ENCODE results near the gene LYPD3. TPM values are rescaled to one million over a fixed set of nuclear protein-coding genes. Genes with fewer than 3 reads are reported as not detected.

The LYPD3 gene
- total RNA-seq, 1 experiment from 2014 or later, result 1.8 TPM

DNA sequence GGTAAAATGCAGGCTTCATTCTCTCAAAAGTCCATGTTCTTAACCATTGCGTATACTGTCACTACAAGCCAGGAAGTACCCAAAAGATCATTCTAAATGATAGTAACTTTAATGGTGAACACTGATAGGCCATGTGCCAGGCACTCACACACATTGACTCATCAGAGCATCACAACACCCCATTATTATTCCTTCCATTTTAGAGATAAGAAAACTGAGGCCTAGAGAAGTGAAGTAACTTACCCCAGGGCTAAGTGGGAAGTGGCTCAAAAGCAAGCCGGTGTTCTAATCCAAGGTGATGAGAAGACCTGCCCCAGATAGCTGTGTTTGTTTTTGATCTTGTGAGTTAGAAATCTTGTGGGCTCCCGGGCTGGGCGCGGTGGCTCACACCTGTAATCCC, 40.5 kb upstream of the LYPD3 start:
- Mint-ChIP-seq H3K4me3 (peak overlapping the region in 1 of 2 experiments; percentile 61; a peak in 2 of 5 replicates), H3K9me3 (no peaks in the 10 kb centered on the region; a peak in 1 of 5 replicates), H3K36me3 (ENCODE audit: insufficient read depth in 1 of 3, low read depth in 3 of 3) (peaks cover 11 to 14% (median 14%) of the 10 kb centered on the region in 3 experiments; a peak in 6 of 7 replicates), H3K27me3 (ENCODE audit: low read depth) (peaks cover 12% of the 10 kb centered on the region), H3K27ac (no peak overlapping the region), H3K4me1 (peaks cover 12 to 23% of the 10 kb centered on the region in 2 experiments)
- H3K4me2 ChIP-seq (ENCODE audit: insufficient read depth, insufficient read length, low read length), result no peak overlapping the region
- no peaks in the 10 kb centered on the region for H3K79me2 ChIP-seq (ENCODE audit: insufficient read depth, low read length)
- no peak overlapping the region for H3K27ac ChIP-seq (ENCODE audit: insufficient read length, low read depth, low read length)
- no peak overlapping the region for H3K9ac ChIP-seq (ENCODE audit: extremely low read depth, insufficient read length, low read length)
- DNase-seq, result no peak
- H3K4me1 ChIP-seq (ENCODE audit: insufficient read depth, low read length), result no peaks in the 10 kb centered on the region
- H4K5ac ChIP-seq (ENCODE audit: insufficient read length, low read depth, low read length), result no peak overlapping the region
- H3K18ac ChIP-seq (ENCODE audit: insufficient read length, low read depth, low read length), result no peak overlapping the region
- H3K4ac ChIP-seq (ENCODE audit: low read depth, low read length), result no peak overlapping the region
- no peak overlapping the region for H3T11ph ChIP-seq (ENCODE audit: low read length)
- H3K56ac ChIP-seq (ENCODE audit: insufficient read length, low read depth, low read length), result no peak overlapping the region
- H2BK15ac ChIP-seq (ENCODE audit: low read depth, low read length), result no peak overlapping the region
- no peak overlapping the region for H2BK5ac ChIP-seq (ENCODE audit: insufficient read length, low read length)
- TF ChIP-seq, protein P1, sequence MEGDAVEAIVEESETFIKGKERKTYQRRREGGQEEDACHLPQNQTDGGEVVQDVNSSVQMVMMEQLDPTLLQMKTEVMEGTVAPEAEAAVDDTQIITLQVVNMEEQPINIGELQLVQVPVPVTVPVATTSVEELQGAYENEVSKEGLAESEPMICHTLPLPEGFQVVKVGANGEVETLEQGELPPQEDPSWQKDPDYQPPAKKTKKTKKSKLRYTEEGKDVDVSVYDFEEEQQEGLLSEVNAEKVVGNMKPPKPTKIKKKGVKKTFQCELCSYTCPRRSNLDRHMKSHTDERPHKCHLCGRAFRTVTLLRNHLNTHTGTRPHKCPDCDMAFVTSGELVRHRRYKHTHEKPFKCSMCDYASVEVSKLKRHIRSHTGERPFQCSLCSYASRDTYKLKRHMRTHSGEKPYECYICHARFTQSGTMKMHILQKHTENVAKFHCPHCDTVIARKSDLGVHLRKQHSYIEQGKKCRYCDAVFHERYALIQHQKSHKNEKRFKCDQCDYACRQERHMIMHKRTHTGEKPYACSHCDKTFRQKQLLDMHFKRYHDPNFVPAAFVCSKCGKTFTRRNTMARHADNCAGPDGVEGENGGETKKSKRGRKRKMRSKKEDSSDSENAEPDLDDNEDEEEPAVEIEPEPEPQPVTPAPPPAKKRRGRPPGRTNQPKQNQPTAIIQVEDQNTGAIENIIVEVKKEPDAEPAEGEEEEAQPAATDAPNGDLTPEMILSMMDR (conservative IDR thresholded peaks at IDR 0.05), result no peak
- H3K23ac ChIP-seq (ENCODE audit: insufficient read length, low read depth, low read length), result no peak overlapping the region
- H2BK20ac ChIP-seq (ENCODE audit: low read depth, low read length, poor library complexity, severe bottlenecking), result no peak overlapping the region
- H4K8ac ChIP-seq (replicated peaks; ENCODE audit: insufficient read length, low read depth, low read length), result no peak overlapping the region
- no peak overlapping the region for H2AFZ ChIP-seq (ENCODE audit: low read length)
- no peak overlapping the region for H2BK120ac ChIP-seq (ENCODE audit: low read depth, low read length, poor library complexity, severe bottlenecking)
- no peak overlapping the region for H4K91ac ChIP-seq (ENCODE audit: insufficient read length, low read depth, low read length)
- no peaks in the 10 kb centered on the region for H3K9me3 ChIP-seq (ENCODE audit: control insufficient read depth, low read depth, low read length)
- WGBS (ENCODE audit: extremely low coverage, insufficient read length, low lambda C conversion rate), result no CpG with 5 or more reads among the region's 5 CpGs
- no peak overlapping the region for H3K14ac ChIP-seq (ENCODE audit: insufficient read depth, low read length)
- no peak overlapping the region for H2BK12ac ChIP-seq (ENCODE audit: insufficient read length, low read depth, low read length)
- no peak overlapping the region for H2AK5ac ChIP-seq (ENCODE audit: insufficient read length, low read length)
- no peaks in the 10 kb centered on the region for H3K79me1 ChIP-seq (ENCODE audit: insufficient read depth, low read depth, low read length, poor library complexity, severe bottlenecking)
- H4K20me1 ChIP-seq (ENCODE audit: control insufficient read depth, insufficient read depth, insufficient read length), result no peaks in the 10 kb centered on the region
- H3K23me2 ChIP-seq (ENCODE audit: insufficient read length, low read depth, low read length, poor library complexity, severe bottlenecking), result peaks cover 21% of the 10 kb centered on the region
- H3K27me3 ChIP-seq (ENCODE audit: insufficient read depth, low read length), result peaks cover 4% of the 10 kb centered on the region; the same call in 1 of the 2 replicates

Data from H9 (cell line).